ACHN (cell line): ENCODE data around the gene SIAE.
"Not testable (repeated sequence)": the region's sequence is repeated elsewhere in the genome, so short reads cannot be mapped to it uniquely, and the experiment has no call there.

Source experiments
- DNase-seq: peaks from one replicate; pipeline ENCODE4 v3.0.0-alpha.2; 2015
- in situ Hi-C: cut with HindIII; loops from 2 replicates; pipeline ENCODE4 v1.10.0; 2017; ENCODE audit warnings: low sequenced_read_pairs, low pct_ligation_motif_present, low pct_unique_long_range_greater_than_20kb

The SIAE gene

GRCh38 chr11:124639186-124639585 lies 34.4 kb downstream of the SIAE start:
- in situ Hi-C loops: no loop called here
- DNase-seq: no peak

- no peak for DNase-seq
- in situ Hi-C loops: no loop called here
These were observed 35.0 kb downstream of the SIAE start for GRCh38 chr11:124638500-124638899.

- in situ Hi-C loops: no loop called here
- DNase-seq: no peak
These were observed 37.6 kb downstream of the SIAE start for GRCh38 chr11:124635932-124636331.

GRCh38 chr11:124633355-124633754 lies 40.2 kb downstream of the SIAE start:
- in situ Hi-C loops: no loop called here
- peak; percentile 16 for DNase-seq

GRCh38 chr11:124629961-124630360 lies 43.6 kb downstream of the SIAE start:
- in situ Hi-C loops: no loop called here
- no peak for DNase-seq

GRCh38 chr11:124627546-124627945 lies 46.0 kb downstream of the SIAE start:
- in situ Hi-C loops: no loop called here
- no peak for DNase-seq

- in situ Hi-C loops: no loop called here
- DNase-seq: no peak
These were observed 47.9 kb downstream of the SIAE start for GRCh38 chr11:124625504-124626168.

GRCh38 chr11:124623861-124624525 lies 49.5 kb downstream of the SIAE start:
- no peak for DNase-seq
- in situ Hi-C loops: no loop called here

GRCh38 chr11:124622531-124623451 lies 50.7 kb downstream of the SIAE start, which contains the start of gene TBRG1:
Gene TBRG1 (plus strand): TSS chr11:124622864. CDS start chr11:124623084, 220 bp downstream.
- DNase-seq: peak; percentile 85
- in situ Hi-C loops: no loop called here

GRCh38 chr11:124618863-124619262 lies 54.7 kb downstream of the SIAE start:
- no peak for DNase-seq
- in situ Hi-C loops: no loop called here

- DNase-seq: no peak
- in situ Hi-C loops: no loop called here
These were observed 60.8 kb downstream of the SIAE start for GRCh38 chr11:124612567-124613246.

GRCh38 chr11:124612045-124612444 lies 61.5 kb downstream of the SIAE start:
- in situ Hi-C loops: no loop called here
- no peak for DNase-seq

GRCh38 chr11:124611064-124611463 lies 62.5 kb downstream of the SIAE start, which contains the start of gene PANX3:
Gene PANX3 (plus strand): TSS chr11:124611428. CDS start chr11:124611557, 129 bp downstream.
- in situ Hi-C loops: no loop called here
- DNase-seq: no peak

GRCh38 chr11:124610295-124610694 lies 63.2 kb downstream of the SIAE start:
- no peak for DNase-seq
- in situ Hi-C loops: no loop called here

- no peak for DNase-seq
- in situ Hi-C loops: no loop called here
These were observed 65.4 kb downstream of the SIAE start for GRCh38 chr11:124608147-124608546.

- DNase-seq: no peak
- in situ Hi-C loops: no loop called here
These were observed 67.8 kb downstream of the SIAE start for GRCh38 chr11:124605719-124606118.

GRCh38 chr11:124602723-124603122 lies 70.8 kb downstream of the SIAE start:
- DNase-seq, in situ Hi-C loops: not testable (repeated sequence)

GRCh38 chr11:124602193-124602592 lies 71.3 kb downstream of the SIAE start:
- no peak for DNase-seq
- in situ Hi-C loops: no loop called here
